NCI-H226 (cell line): ENCODE data around the gene ABHD1.
A peak's percentile ranks its signal among the peaks of the same experiment; 100 is the strongest.
"Not testable (repeated sequence)": the region's sequence is repeated elsewhere in the genome, so short reads cannot be mapped to it uniquely, and the experiment has no call there.

ENCODE experiments used
- DNase-seq: peaks from one replicate; pipeline ENCODE4 v3.0.0-alpha.2; 2015

The ABHD1 gene

GRCh38 chr2:27111392-27112078, 12.1 kb upstream of the ABHD1 start:
- DNase-seq, result not testable (repeated sequence)

- peak; percentile 6 for DNase-seq
These were observed 8.1 kb upstream of the ABHD1 start for GRCh38 chr2:27115519-27115918.

- DNase-seq, result no peak
These were observed 5.6 kb upstream of the ABHD1 start for GRCh38 chr2:27117995-27118524.

- DNase-seq, result no peak
These were observed 4.9 kb upstream of the ABHD1 start, which contains the start of gene CGREF1 for GRCh38 chr2:27118525-27119329. Gene CGREF1, minus strand, starts transcription at chr2:27119128. Its CDS starts 14,762 bp downstream, at chr2:27104366.

GRCh38 chr2:27119330-27119670, 4.3 kb upstream of the ABHD1 start:
- not testable (repeated sequence) for DNase-seq

GRCh38 chr2:27121906-27122305, 1.7 kb upstream of the ABHD1 start:
- no peak for DNase-seq

GRCh38 chr2:27122791-27123190, 824 bp upstream of the ABHD1 start:
- no peak for DNase-seq

- DNase-seq, result no peak
These were observed 1.5 kb downstream of the ABHD1 start for GRCh38 chr2:27125104-27125503.

GRCh38 chr2:27126252-27126710, 2.7 kb downstream of the ABHD1 start:
- DNase-seq, result no peak

GRCh38 chr2:27127883-27128667, 4.5 kb downstream of the ABHD1 start:
- DNase-seq, result no peak

GRCh38 chr2:27128668-27129571, 5.3 kb downstream of the ABHD1 start:
- no peak for DNase-seq

GRCh38 chr2:27130396-27130795, 6.8 kb downstream of the ABHD1 start:
- no peak for DNase-seq

GRCh38 chr2:27131429-27131828, 7.8 kb downstream of the ABHD1 start:
- no peak for DNase-seq

- no peak for DNase-seq
These were observed 9.7 kb downstream of the ABHD1 start for GRCh38 chr2:27133195-27133875.

GRCh38 chr2:27133905-27134780, 10.5 kb downstream of the ABHD1 start, which contains the start of gene PREB:
Gene PREB, minus strand, starts transcription at chr2:27134636. Its CDS starts 215 bp downstream, at chr2:27134421.
- peak; percentile 90 for DNase-seq

- no peak for DNase-seq
These were observed 11.3 kb downstream of the ABHD1 start for GRCh38 chr2:27134781-27135477.

- DNase-seq, result no peak
These were observed 11.9 kb downstream of the ABHD1 start for GRCh38 chr2:27135478-27135955.

GRCh38 chr2:27136751-27137150, 13.1 kb downstream of the ABHD1 start:
- no peak for DNase-seq

- no peak for DNase-seq
These were observed 13.8 kb downstream of the ABHD1 start for GRCh38 chr2:27137322-27137935.
